Measurements from ENCODE around the gene R3HCC1L. TPM values are rescaled to one million over a fixed set of nuclear protein-coding genes. Genes with fewer than 3 reads are reported as not detected.
A peak's percentile ranks its signal among the peaks of the same experiment; 100 is the strongest.

R3HCC1L gene
- total RNA-seq, 6 donors from 2014 or later, result 13.2 to 24.1 (median 16.3) TPM

DNA sequence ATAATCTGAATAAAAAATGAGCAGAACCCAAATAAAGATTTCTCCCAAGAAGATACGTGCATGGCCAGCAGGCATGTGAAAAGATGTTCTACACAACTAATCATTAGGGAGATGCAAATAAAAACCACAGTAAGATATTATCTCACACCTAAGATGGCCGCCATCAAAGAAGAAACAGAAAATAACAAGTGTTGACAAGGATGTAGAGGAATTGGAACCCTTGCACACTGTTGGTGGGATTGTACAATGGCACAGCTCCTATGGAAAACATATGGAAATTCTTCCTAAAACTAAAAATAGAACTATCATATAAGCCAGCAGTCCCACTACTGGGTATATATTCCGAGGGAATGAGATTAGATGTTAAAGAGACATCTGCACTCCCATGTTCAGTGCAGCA, 60.2 kb downstream of the R3HCC1L start:
- peaks cover 0 to 12% (median 2%) of the 10 kb centered on the region in 4 donors for H3K4me1 ChIP-seq
- H3K27me3 ChIP-seq, result no peaks in the 10 kb centered on the region
- H3K27ac ChIP-seq, result no peak overlapping the region
- 92 to 100% methylated on average over 3 of the region's 3 CpGs for WGBS, 2 donors
- ATAC-seq (ENCODE audit: low FRiP score in 2 of 2) (no peak), DNase-seq (no peak)
- peaks cover 0 to 5% (median 0%) of the 10 kb centered on the region in 4 donors for H3K9me3 ChIP-seq
- no peak for TF ChIP-seq POLR2A (IDR thresholded peaks at IDR 0.05)
- TF ChIP-seq, protein P1, sequence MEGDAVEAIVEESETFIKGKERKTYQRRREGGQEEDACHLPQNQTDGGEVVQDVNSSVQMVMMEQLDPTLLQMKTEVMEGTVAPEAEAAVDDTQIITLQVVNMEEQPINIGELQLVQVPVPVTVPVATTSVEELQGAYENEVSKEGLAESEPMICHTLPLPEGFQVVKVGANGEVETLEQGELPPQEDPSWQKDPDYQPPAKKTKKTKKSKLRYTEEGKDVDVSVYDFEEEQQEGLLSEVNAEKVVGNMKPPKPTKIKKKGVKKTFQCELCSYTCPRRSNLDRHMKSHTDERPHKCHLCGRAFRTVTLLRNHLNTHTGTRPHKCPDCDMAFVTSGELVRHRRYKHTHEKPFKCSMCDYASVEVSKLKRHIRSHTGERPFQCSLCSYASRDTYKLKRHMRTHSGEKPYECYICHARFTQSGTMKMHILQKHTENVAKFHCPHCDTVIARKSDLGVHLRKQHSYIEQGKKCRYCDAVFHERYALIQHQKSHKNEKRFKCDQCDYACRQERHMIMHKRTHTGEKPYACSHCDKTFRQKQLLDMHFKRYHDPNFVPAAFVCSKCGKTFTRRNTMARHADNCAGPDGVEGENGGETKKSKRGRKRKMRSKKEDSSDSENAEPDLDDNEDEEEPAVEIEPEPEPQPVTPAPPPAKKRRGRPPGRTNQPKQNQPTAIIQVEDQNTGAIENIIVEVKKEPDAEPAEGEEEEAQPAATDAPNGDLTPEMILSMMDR (IDR thresholded peaks at IDR 0.05), result no peak
- TF ChIP-seq POLR2AphosphoS5 (IDR thresholded peaks at IDR 0.05), result no peak
- TF ChIP-seq EP300 (IDR thresholded peaks at IDR 0.05), result no peak
- H3K4me3 ChIP-seq, result no peak overlapping the region
- H3K36me3 ChIP-seq, result no peaks in the 10 kb centered on the region

DNA sequence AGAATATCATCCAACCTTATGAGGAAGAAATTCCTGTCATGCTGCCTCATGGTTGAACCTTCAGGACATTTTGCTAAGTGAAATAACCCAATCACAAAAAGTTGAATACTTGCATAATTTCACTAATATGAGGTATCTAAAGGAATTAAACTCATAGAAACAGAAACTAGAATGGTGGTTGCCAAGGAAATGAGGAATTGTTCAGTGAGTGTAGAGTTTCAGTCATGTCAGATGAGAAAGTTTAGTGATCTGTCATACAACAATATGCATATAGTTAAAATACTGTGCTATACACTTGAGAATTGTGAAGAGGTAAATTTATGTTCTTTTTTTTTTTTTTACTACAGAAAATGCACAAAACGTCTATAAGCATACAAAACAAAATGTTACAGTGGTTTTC, 60.7 kb downstream of the R3HCC1L start:
- DNase-seq, result no peak
- TF ChIP-seq EP300 (IDR thresholded peaks at IDR 0.05) (no peak), POLR2A (IDR thresholded peaks at IDR 0.05) (no peak), POLR2AphosphoS5 (IDR thresholded peaks at IDR 0.05) (no peak)
- TF ChIP-seq, protein P1 (IDR thresholded peaks at IDR 0.05), result no peak
- no peak overlapping the region for H3K27ac ChIP-seq
- no peaks in the 10 kb centered on the region for H3K27me3 ChIP-seq
- peaks cover 0 to 12% (median 2%) of the 10 kb centered on the region in 4 donors for H3K4me1 ChIP-seq
- peaks cover 0 to 5% (median 0%) of the 10 kb centered on the region in 4 donors for H3K9me3 ChIP-seq
- ATAC-seq (ENCODE audit: low FRiP score in 2 of 2), result no peak
- no peak overlapping the region for H3K4me3 ChIP-seq
- 80 to 81% methylated on average over 1 of the region's 1 CpG for WGBS, 2 donors
- H3K36me3 ChIP-seq, result no peaks in the 10 kb centered on the region

DNA sequence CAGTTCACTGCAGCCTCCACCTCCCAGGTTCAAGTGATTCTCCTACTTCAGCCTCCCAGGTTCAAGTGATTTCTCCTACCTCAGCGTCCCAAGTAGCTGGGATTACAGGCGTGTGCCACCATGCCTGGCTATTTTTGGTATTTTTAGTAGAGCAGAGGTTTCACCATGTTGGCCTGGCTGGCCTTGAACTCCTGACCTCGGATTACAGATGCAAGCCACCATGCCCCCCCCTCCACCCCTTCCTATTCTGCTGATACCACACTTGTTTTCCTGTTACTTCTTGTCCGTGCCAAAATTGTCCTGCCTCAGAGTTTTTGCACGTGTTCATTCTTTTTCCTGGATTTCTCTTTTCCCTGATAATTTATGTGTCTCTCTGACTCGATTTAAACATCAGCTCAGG, 62.5 kb downstream of the R3HCC1L start:
- Histone ChIP-seq H3K27me3 (no peaks in the 10 kb centered on the region), H3K4me1 (peaks cover 0 to 12% (median 2%) of the 10 kb centered on the region in 4 donors), H3K36me3 (no peaks in the 10 kb centered on the region), H3K4me3 (no peak overlapping the region), H3K27ac (no peak overlapping the region), H3K9me3 (peaks cover 0 to 5% (median 0%) of the 10 kb centered on the region in 4 donors)
- 74 to 77% methylated on average over 6 of the region's 6 CpGs for WGBS, 2 donors
- TF ChIP-seq EP300 (IDR thresholded peaks at IDR 0.05), result no peak
- TF ChIP-seq POLR2AphosphoS5 (IDR thresholded peaks at IDR 0.05), result no peak
- TF ChIP-seq, protein P1 (IDR thresholded peaks at IDR 0.05), result no peak
- no peak for TF ChIP-seq POLR2A (IDR thresholded peaks at IDR 0.05)
- no peak for ATAC-seq (ENCODE audit: low FRiP score in 2 of 2)
- no peak for DNase-seq

DNA sequence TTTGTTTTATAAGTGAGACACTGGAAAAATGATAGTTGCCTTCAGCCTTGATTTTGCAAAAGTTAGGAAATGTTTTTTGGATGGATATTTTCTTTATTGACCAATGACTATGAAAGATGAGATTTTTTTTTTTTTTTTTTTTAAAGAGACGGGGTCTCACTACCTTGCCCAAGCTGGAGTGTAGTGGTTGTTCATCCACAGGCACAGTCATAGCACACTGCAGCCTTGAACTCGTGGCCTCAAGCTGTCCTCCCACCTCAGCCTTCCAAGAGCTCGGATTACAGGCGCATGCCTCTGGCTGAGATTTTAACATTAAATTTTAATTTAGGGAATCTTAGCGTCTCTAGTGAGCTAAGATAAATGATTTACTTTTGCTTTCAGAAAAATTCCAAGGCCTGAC, 67.3 kb downstream of the R3HCC1L start:
- H3K27ac ChIP-seq, result no peak overlapping the region
- no peaks in the 10 kb centered on the region for H3K9me3 ChIP-seq
- H3K36me3 ChIP-seq, result no peaks in the 10 kb centered on the region
- TF ChIP-seq, protein P1 (IDR thresholded peaks at IDR 0.05), result no peak
- TF ChIP-seq EP300 (IDR thresholded peaks at IDR 0.05) (no peak), POLR2AphosphoS5 (IDR thresholded peaks at IDR 0.05) (no peak), POLR2A (IDR thresholded peaks at IDR 0.05) (no peak)
- DNase-seq (no peak), ATAC-seq (ENCODE audit: low FRiP score in 2 of 2) (no peak)
- H3K27me3 ChIP-seq, result no peaks in the 10 kb centered on the region
- H3K4me3 ChIP-seq, result no peak overlapping the region
- peaks cover 0 to 12% (median 2%) of the 10 kb centered on the region in 4 donors for H3K4me1 ChIP-seq
- WGBS, 2 donors, result 94 to 97% methylated on average over 5 of the region's 5 CpGs

DNA sequence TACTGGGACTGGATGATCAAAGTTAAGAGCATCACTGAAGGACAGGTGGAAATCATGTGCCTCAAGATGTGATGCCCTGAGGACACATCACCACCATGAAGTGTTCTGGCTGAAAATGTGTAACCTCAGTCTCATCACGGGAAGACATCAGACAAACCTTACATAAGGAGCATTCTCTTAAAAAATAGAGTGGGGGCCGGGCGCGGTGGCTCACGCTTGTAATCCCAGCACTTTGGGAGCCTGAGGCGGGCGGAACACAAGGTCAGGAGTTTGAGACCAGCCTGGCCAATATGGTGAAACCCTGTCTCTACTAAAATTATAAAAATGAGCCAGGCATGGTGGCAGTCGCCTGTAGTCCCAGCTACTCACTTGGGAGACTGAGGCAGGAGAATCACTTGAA, 67.9 kb downstream of the R3HCC1L start:
- 91 to 96% methylated on average over 8 of the region's 8 CpGs for WGBS, 2 donors
- ATAC-seq (ENCODE audit: low FRiP score in 2 of 2) (no peak), DNase-seq (peak in 1 of 2 donors; percentile 22)
- Histone ChIP-seq H3K27ac (no peak overlapping the region), H3K36me3 (no peaks in the 10 kb centered on the region), H3K4me3 (no peak overlapping the region), H3K27me3 (no peaks in the 10 kb centered on the region), H3K4me1 (peaks cover 0 to 12% (median 2%) of the 10 kb centered on the region in 4 donors), H3K9me3 (no peaks in the 10 kb centered on the region)
- TF ChIP-seq POLR2AphosphoS5 (IDR thresholded peaks at IDR 0.05) (no peak), POLR2A (IDR thresholded peaks at IDR 0.05) (no peak), EP300 (IDR thresholded peaks at IDR 0.05) (no peak)
- TF ChIP-seq, protein P1 (IDR thresholded peaks at IDR 0.05), result no peak
